Activated T-cell treated with anti-CD3 and anti-CD28 coated beads, Interleukin-2, amount 50 U/mL, for 1 hour (primary cell): Measurements from ENCODE around the gene NTRK2.

Experiments
- DNase-seq: peaks from one replicate; pipeline ENCODE4 v3.0.0-alpha.2; 2020

The NTRK2 gene

GRCh38 chr9:84785792-84786547, 116.4 kb downstream of the NTRK2 start:
- no peak for DNase-seq

- DNase-seq: no peak
Measured at GRCh38 chr9:84788803-84789462, 119.4 kb downstream of the NTRK2 start.

- DNase-seq: no peak
Measured at GRCh38 chr9:84789463-84789830, 119.9 kb downstream of the NTRK2 start.

GRCh38 chr9:84791643-84792042, 122.1 kb downstream of the NTRK2 start:
- no peak for DNase-seq

GRCh38 chr9:84793251-84793650, 123.7 kb downstream of the NTRK2 start:
- DNase-seq: no peak

- DNase-seq: no peak
Measured at GRCh38 chr9:84794981-84795637, 125.6 kb downstream of the NTRK2 start.

- DNase-seq: no peak
Measured at GRCh38 chr9:84796404-84796803, 126.9 kb downstream of the NTRK2 start.

- DNase-seq: no peak
Measured at GRCh38 chr9:84799251-84799650, 129.7 kb downstream of the NTRK2 start.

GRCh38 chr9:84804951-84805694, 135.6 kb downstream of the NTRK2 start:
- no peak for DNase-seq

GRCh38 chr9:84807431-84807830, 137.9 kb downstream of the NTRK2 start:
- DNase-seq: no peak

- no peak for DNase-seq
Measured at GRCh38 chr9:84807870-84808390, 138.4 kb downstream of the NTRK2 start.

- DNase-seq: no peak
Measured at GRCh38 chr9:84808416-84808815, 138.9 kb downstream of the NTRK2 start.

GRCh38 chr9:84811072-84811750, 141.7 kb downstream of the NTRK2 start:
- no peak for DNase-seq

GRCh38 chr9:84811751-84812074, 142.2 kb downstream of the NTRK2 start:
- DNase-seq: no peak

GRCh38 chr9:84812355-84812754, 142.8 kb downstream of the NTRK2 start:
- no peak for DNase-seq

- no peak for DNase-seq
Measured at GRCh38 chr9:84812847-84813246, 143.3 kb downstream of the NTRK2 start.

GRCh38 chr9:84815554-84815953, 146.0 kb downstream of the NTRK2 start:
- DNase-seq: no peak

- DNase-seq: no peak
Measured at GRCh38 chr9:84817038-84817437, 147.5 kb downstream of the NTRK2 start.

GRCh38 chr9:84818791-84819190, 149.3 kb downstream of the NTRK2 start:
- DNase-seq: no peak

GRCh38 chr9:84819491-84819991, 150.0 kb downstream of the NTRK2 start:
- DNase-seq: no peak

- no peak for DNase-seq
Measured at GRCh38 chr9:84821431-84821830, 151.9 kb downstream of the NTRK2 start.

- no peak for DNase-seq
Measured at GRCh38 chr9:84822589-84823233, 153.2 kb downstream of the NTRK2 start.
